Peyer's patch (tissue), 4 donors: ENCODE data around the gene SYNGR2. TPM values are rescaled to one million over a fixed set of nuclear protein-coding genes. Genes with fewer than 3 reads are reported as not detected.

Source experiments
- DNase-seq, 3 donors: peaks; one replicate each; pipeline ENCODE4 v3.0.0-alpha.2; 2017 to 2019
- H3K27ac ChIP-seq, 4 donors: fragments of 200-600 bp; sonication (generic); one replicate each; pipeline ENCODE4 v1.5.1; 2016 to 2019
- H3K27me3 ChIP-seq, 2 donors: fragments of 200-600 bp; sonication (generic); one replicate each; pipeline ENCODE4 v1.5.1; 2019
- H3K36me3 ChIP-seq, 3 donors: fragments of 200-600 bp; sonication (generic); one replicate each; pipeline ENCODE4 v1.5.1; 2016 to 2019
- H3K4me1 ChIP-seq, 4 donors: fragments of 200-600 bp; sonication (generic); one replicate each; pipeline ENCODE4 v1.5.1; 2016 to 2019
- H3K4me3 ChIP-seq, 4 donors: fragments of 200-600 bp; sonication (generic); 1 replicate in 3 of 4; 2 replicates in 1 of 4; pipeline ENCODE4 v1.5.1; 2016 to 2019; ENCODE audit warnings: mild to moderate bottlenecking in 1 of 4
- H3K9me3 ChIP-seq, 4 donors: fragments of 200-600 bp; sonication (generic); one replicate each; pipeline ENCODE4 v1.5.1; 2016 to 2019; ENCODE audit warnings: mild to moderate bottlenecking in 1 of 4
- POLR2A ChIP-seq, 2 donors: fragments of 450-650 bp; IDR thresholded peaks; one replicate each; pipeline ENCODE4 v1.5.1; 2017; ENCODE audit warnings: antibody characterized with exemption in 2 of 2, mild to moderate bottlenecking in 2 of 2, moderate library complexity in 2 of 2
- total RNA-seq, 4 donors: library from RNA; depleted of rRNA; stranded (reverse); fragments of >200 nt; gene quantifications; one replicate each; pipeline ENCODE4 v1.1.0, GENCODE V29; 2016
- TF ChIP-seq, protein P1 (sequence below), 6 experiments: fragments of 450-650 bp in 4 of 6; fragments of 200-600 bp in 2 of 6; sonication (generic) in 1 of 6; IDR thresholded peaks; one replicate each; pipeline ENCODE4 v1.5.1; 2017 to 2019; ENCODE audit warnings: antibody characterized with exemption in 6 of 6, mild to moderate bottlenecking in 3 of 6, moderate library complexity in 1 of 6

Gene SYNGR2, protein sequence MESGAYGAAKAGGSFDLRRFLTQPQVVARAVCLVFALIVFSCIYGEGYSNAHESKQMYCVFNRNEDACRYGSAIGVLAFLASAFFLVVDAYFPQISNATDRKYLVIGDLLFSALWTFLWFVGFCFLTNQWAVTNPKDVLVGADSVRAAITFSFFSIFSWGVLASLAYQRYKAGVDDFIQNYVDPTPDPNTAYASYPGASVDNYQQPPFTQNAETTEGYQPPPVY
- 10 to 100 TPM; 51.2 to 87.2 (median 77.3) TPM for total RNA-seq

DNA sequence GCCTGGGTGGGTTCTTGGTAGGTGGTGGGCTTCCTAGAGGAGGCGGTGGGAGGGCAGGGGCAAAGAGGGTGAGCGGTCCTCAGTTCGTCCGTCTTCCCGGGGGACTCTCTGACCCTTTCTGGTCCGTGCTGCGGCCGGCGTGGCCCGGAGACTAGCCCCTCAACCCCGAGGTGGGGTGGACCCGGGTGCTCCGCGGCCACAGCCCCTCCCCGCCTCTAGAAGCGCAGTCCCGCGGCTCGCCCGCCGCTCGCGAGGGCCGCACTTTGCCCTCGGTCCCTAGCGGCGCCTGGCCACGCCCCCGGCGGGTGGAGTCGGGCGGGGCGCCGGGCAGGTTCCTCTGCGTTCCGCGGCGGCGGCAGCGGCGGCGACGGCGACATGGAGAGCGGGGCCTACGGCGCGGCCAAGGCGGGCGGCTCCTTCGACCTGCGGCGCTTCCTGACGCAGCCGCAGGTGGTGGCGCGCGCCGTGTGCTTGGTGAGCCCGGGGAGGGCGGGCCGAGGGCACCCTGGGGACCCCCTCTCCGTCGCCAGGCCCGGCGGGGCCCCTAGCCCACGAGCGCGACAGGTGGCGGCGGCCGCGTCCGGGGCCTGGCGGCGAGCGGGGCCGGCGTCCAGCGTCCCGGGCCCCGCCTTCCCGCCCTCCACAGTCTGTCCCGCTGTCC is at the start of gene SYNGR2:
SYNGR2 (plus strand) TSS at position 340 of the 661 bp plus-strand sequence; CDS start at position 376, 36 bp downstream.
- H3K27ac ChIP-seq: peak within 1 kb of the TSS; percentile 91 to 97 (median 95)
- peak; percentile 88 to 94 (median 93) for DNase-seq
- peaks cover 0 to 16% (median 0%) of the 10 kb centered on the region in 3 donors for H3K36me3 ChIP-seq
- H3K4me3 ChIP-seq: peak within 1 kb of the TSS; percentile 88 to 98 (median 92)
- no peaks in the 10 kb centered on the region for H3K9me3 ChIP-seq
- H3K27me3 ChIP-seq: no peaks in the 10 kb centered on the region
- H3K4me1 ChIP-seq: peaks cover 0 to 47% (median 32%) of the 10 kb centered on the region in 4 donors
- TF ChIP-seq POLR2A (IDR thresholded peaks at IDR 0.05): peak; percentile 80 to 94
- TF ChIP-seq, protein P1, sequence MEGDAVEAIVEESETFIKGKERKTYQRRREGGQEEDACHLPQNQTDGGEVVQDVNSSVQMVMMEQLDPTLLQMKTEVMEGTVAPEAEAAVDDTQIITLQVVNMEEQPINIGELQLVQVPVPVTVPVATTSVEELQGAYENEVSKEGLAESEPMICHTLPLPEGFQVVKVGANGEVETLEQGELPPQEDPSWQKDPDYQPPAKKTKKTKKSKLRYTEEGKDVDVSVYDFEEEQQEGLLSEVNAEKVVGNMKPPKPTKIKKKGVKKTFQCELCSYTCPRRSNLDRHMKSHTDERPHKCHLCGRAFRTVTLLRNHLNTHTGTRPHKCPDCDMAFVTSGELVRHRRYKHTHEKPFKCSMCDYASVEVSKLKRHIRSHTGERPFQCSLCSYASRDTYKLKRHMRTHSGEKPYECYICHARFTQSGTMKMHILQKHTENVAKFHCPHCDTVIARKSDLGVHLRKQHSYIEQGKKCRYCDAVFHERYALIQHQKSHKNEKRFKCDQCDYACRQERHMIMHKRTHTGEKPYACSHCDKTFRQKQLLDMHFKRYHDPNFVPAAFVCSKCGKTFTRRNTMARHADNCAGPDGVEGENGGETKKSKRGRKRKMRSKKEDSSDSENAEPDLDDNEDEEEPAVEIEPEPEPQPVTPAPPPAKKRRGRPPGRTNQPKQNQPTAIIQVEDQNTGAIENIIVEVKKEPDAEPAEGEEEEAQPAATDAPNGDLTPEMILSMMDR (IDR thresholded peaks at IDR 0.05): peak in 2 of 6 experiments; percentile 14 to 20

DNA sequence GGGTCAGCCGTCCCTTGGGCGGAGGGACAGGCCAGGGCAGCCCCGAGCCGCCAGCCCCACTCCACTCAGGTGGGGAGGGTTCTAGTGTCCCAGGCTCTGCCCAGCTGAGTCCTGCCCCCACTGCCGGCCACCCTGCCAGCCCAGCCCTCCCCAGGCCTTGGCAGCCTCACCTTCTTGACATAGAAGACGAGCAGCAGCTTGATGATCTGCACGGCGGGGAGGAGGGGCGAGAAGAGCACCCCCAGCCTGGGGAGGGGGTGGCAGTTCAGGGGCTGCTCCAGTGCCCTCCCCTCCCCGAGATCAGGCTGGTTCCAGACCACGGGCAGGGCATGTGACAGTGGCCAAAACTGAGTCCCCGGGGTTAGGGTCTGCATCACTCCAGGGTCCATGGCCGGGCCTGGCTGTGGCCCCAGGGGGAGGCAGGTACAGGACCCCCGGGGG is 49.6 kb upstream of the SYNGR2 start:
- Histone ChIP-seq H3K4me1 (peaks cover 0 to 31% (median 16%) of the 10 kb centered on the region in 4 donors), H3K4me3 (no peak overlapping the region), H3K36me3 (peaks cover 0 to 32% (median 0%) of the 10 kb centered on the region in 3 donors), H3K27ac (no peak overlapping the region), H3K9me3 (no peaks in the 10 kb centered on the region), H3K27me3 (no peaks in the 10 kb centered on the region)
- no peak for DNase-seq
- TF ChIP-seq, protein P1 (IDR thresholded peaks at IDR 0.05): no peak
- no peak for TF ChIP-seq POLR2A (IDR thresholded peaks at IDR 0.05)

DNA sequence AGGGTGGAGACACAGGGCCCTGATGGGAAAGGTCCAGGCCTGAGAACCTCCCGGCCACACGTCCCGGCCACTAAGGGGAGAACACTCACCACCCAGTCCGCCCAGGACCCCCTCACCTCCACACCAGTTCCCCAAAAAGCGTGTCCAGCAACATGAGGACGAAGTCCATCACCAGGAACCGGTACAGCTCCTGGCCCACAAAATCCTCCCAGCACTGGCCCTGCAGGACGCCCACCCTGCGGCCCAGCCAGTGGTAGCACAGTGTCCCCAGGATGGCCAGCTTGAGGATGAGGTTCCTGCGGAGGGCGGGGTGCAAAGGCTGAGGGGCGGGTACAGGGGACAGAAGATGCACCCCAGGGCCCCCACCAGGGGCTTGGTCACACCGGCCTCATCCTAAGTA is 47.8 kb upstream of the SYNGR2 start:
- peaks cover 0 to 43% (median 0%) of the 10 kb centered on the region in 3 donors for H3K36me3 ChIP-seq
- TF ChIP-seq, protein P1 (IDR thresholded peaks at IDR 0.05): no peak
- TF ChIP-seq POLR2A (IDR thresholded peaks at IDR 0.05): no peak

DNA sequence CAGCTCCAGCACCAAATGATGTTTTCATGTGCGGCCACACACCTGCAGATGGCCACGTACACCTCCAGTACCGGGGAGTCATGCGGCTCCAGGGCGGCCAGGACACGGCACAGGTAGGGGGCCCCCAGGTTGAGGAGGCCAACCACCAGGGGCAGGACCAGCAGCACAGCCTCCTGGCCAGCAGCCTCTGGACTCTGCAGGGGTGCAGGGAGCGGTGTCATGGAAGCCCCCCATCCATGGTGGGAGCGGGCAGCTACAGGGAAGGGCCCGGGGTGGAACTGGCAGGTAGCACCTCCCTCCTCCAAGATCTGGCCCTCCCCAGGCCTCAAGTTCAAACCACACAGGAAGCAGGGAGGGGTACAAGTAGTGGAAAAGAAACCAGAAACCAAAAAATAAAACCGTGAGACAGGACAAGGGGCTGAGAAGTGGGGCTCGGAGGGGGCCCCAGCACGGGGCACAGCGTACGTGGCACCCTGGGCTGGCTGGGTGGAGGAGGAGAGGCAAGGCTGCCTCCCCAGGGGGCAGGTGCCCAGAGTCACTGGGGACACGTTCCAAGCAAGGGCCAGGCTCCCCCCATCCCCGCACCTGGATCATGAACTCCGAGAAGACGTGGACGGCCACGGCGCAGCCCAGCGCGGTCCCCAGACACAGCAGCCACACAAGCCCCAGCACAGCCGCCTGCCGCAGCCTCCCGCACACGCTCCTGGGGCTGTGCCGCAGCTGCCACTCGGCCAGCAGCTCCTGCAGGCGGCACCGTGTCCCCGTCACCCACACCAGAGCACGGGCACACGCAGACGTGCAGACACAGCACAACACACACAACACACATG is 47.2 kb upstream of the SYNGR2 start:
- peak in 2 of 3 donors; percentile 79 to 83 for DNase-seq
- Histone ChIP-seq H3K27ac (peak overlapping the region; percentile 45 to 99 (median 61)), H3K9me3 (no peaks in the 10 kb centered on the region), H3K27me3 (no peaks in the 10 kb centered on the region), H3K4me3 (peak overlapping the region in 2 of 4 donors; percentile 26 to 28), H3K4me1 (peaks cover 0 to 51% (median 37%) of the 10 kb centered on the region in 4 donors), H3K36me3 (peaks cover 0 to 48% (median 0%) of the 10 kb centered on the region in 3 donors)
- TF ChIP-seq, protein P1 (IDR thresholded peaks at IDR 0.05): no peak
- TF ChIP-seq POLR2A (IDR thresholded peaks at IDR 0.05): no peak

More for the DNA sequence above, 47.8 kb upstream of the SYNGR2 start:
- H3K27ac ChIP-seq: peak overlapping the region in 1 of 4 donors; percentile 99
- DNase-seq: no peak
- no peaks in the 10 kb centered on the region for H3K9me3 ChIP-seq
- H3K27me3 ChIP-seq: no peaks in the 10 kb centered on the region
- peak overlapping the region in 1 of 4 donors; percentile 26 for H3K4me3 ChIP-seq
- peaks cover 0 to 44% (median 31%) of the 10 kb centered on the region in 4 donors for H3K4me1 ChIP-seq

DNA sequence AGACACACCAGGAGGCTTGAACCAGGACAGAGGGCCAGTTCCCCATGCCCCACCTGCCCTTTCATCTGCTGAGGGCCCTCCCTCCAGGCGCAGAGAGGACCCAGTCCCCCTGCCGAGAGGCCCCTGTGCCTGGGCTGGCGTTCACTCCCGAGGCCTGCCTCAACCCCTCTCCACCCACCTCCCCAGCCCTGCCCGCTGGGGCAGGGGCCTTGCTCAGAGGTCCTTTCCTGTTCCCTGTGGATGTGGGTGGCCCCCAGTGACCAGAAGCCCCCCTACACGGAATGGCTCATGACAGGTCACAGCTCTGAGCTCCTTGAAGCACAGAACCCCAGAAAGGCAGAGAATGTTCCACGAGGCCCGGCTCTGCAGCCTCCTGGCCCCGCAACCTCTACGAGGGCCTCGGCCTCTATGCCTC is 46.6 kb upstream of the SYNGR2 start:
- Histone ChIP-seq H3K36me3 (peaks cover 0 to 50% (median 0%) of the 10 kb centered on the region in 3 donors), H3K27me3 (no peaks in the 10 kb centered on the region), H3K4me1 (peaks cover 0 to 57% (median 44%) of the 10 kb centered on the region in 4 donors), H3K9me3 (no peaks in the 10 kb centered on the region), H3K4me3 (peak overlapping the region in 2 of 4 donors; percentile 26 to 28), H3K27ac (peak overlapping the region; percentile 45 to 99 (median 61))
- TF ChIP-seq POLR2A (IDR thresholded peaks at IDR 0.05): no peak
- TF ChIP-seq, protein P1 (IDR thresholded peaks at IDR 0.05): no peak
- DNase-seq: no peak
